ENCODE results near the gene VDR.

VDR gene

GRCh38 chr12:47868041-47868440, 36.8 kb downstream of the VDR start:
- no peak for DNase-seq (ENCODE audit: low spot score)

DNA sequence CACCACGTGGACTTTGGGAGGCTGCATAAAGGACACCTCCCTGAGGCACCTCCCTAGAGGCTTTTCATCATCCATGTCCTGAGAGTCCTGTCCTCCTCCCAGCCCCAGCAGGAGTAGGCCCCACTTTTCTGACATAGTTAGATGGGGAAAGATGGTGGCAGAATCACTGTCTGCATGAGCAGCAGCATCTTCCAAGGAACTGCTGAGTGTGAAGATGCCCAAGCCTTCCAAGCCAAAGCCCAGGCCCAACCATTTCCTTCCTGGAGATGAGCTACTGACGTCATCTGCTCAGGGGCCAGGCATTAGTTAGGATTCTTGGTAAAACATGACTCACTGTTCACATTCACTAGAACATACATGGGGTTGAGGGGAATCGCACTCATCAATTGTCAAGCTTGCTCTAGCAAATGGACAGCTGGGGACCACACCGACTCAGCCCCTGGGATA, 37.3 kb downstream of the VDR start:
- DNase-seq (ENCODE audit: low spot score), result no peak
- no peak for TF ChIP-seq CTCF (IDR thresholded peaks at IDR 0.05; ENCODE audit: extremely low read depth, missing control alignments)

More at GRCh38 chr12:47868041-47868440, 36.8 kb downstream of the VDR start:
- no peak for TF ChIP-seq CTCF (IDR thresholded peaks at IDR 0.05; ENCODE audit: extremely low read depth, missing control alignments)

DNA sequence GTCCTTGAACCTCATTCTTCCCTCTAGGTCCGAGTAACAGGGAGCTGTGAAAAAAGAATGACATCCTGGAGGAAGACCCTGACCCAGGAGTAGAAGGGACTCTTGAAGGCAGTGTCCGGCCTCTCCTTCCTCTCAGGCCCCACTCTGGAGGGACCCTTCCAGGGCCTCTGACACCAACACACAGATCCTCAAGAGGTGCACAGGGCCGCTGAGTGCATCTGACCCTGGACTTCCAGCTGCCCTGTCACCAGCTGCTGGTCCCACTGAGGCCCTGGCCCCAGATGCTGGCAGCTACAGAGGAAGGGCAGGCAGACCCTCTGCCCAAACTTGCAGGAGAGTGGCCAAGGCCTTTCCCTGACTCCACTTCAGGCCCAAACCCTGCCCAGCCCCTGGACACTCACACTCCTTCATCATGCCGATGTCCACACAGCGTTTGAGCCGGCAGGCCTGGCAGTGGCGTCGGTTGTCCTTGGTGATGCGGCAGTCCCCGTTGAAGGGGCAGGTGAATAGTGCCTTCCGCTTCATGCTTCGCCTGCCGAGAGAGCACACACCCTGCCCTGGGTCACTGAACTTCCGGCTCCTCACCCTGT, 40.1 kb downstream of the VDR start:
- no peak for TF ChIP-seq CTCF (IDR thresholded peaks at IDR 0.05; ENCODE audit: extremely low read depth, missing control alignments)
- no peak for DNase-seq (ENCODE audit: low spot score)

DNA sequence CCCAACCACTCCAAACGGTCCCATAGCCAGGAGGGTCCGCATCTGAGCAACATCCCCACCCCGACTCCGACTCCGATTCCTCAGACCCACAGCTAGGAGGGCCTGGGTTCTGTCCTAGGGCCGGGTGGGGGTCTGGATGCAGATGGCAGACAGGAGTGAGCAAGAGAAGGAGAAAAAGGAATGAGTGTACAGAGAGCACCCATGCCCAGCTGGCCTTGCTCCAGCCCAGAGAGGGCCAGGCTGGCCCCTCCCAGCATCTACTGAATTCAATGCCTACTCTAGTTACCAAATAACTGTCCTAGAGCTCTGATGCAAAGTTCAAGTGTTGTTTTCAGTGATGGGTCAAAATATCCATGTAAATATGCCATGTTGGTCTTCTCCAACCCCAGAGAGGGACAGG, 40.8 kb downstream of the VDR start:
- TF ChIP-seq CTCF (IDR thresholded peaks at IDR 0.05; ENCODE audit: extremely low read depth, missing control alignments), result no peak
- no peak for DNase-seq (ENCODE audit: low spot score)

- no peak for TF ChIP-seq CTCF (IDR thresholded peaks at IDR 0.05; ENCODE audit: extremely low read depth, missing control alignments)
- no peak for DNase-seq (ENCODE audit: low spot score)
These were observed 41.3 kb downstream of the VDR start for GRCh38 chr12:47863467-47863866.

GRCh38 chr12:47862881-47863280, 41.9 kb downstream of the VDR start:
- no peak for TF ChIP-seq CTCF (IDR thresholded peaks at IDR 0.05; ENCODE audit: extremely low read depth, missing control alignments)
- no peak for DNase-seq (ENCODE audit: low spot score)

GRCh38 chr12:47862167-47862750, 42.5 kb downstream of the VDR start:
- DNase-seq (ENCODE audit: low spot score), result no peak
- TF ChIP-seq CTCF (IDR thresholded peaks at IDR 0.05; ENCODE audit: extremely low read depth, missing control alignments), result no peak
